Gastroesophageal sphincter (tissue), 4 donors: ENCODE data around the gene HLCS. TPM values are rescaled to one million over a fixed set of nuclear protein-coding genes. Genes with fewer than 3 reads are reported as not detected.

Experiments used
- ATAC-seq: fragments of 150-250 bp; one replicate; pipeline ENCODE4 v1.9.1; 2016; ENCODE audit warnings: mild to moderate bottlenecking, moderate library complexity
- H3K27ac ChIP-seq, 4 donors: fragments of 200-600 bp; sonication (generic) in 3 of 4; 1 replicate in 3 of 4; 2 replicates in 1 of 4; pipeline ENCODE4 v1.5.1; 2016 to 2019
- H3K27me3 ChIP-seq: fragments of 200-600 bp; sonication (generic); one replicate; pipeline ENCODE4 v1.5.1; 2019
- H3K36me3 ChIP-seq, 2 donors: fragments of 200-600 bp; sonication (generic); one replicate each; pipeline ENCODE4 v1.5.1; 2019; ENCODE audit warnings: control low read depth in 1 of 2
- H3K4me1 ChIP-seq, 3 donors: fragments of 200-600 bp; sonication (generic); 1 replicate in 2 of 3; 2 replicates in 1 of 3; pipeline ENCODE4 v1.5.1; 2016 to 2019; ENCODE audit warnings: control low read depth in 2 of 3
- H3K4me3 ChIP-seq, 2 donors: fragments of 200-600 bp; sonication (generic); one replicate each; pipeline ENCODE4 v1.5.1; 2019; ENCODE audit warnings: mild to moderate bottlenecking in 1 of 2, moderate library complexity in 1 of 2
- H3K9me3 ChIP-seq, 3 donors: fragments of 200-600 bp; sonication (generic); one replicate each; pipeline ENCODE4 v1.5.1; 2017 to 2019; ENCODE audit warnings: control low read depth in 2 of 3
- CTCF ChIP-seq, 4 experiments: fragments of 200-600 bp in 2 of 4; fragments of 450-650 bp in 2 of 4; sonication (generic) in 1 of 4; IDR thresholded peaks; one replicate each; pipeline ENCODE4 v1.5.1; 2017 to 2019; ENCODE audit warnings: antibody characterized with exemption in 4 of 4, mild to moderate bottlenecking in 2 of 4, moderate library complexity in 2 of 4
- EP300 ChIP-seq: sonication (generic); formaldehyde crosslinking; IDR thresholded peaks from one replicate; pipeline ENCODE4 v1.6.1; 2017; ENCODE audit warnings: antibody characterized with exemption, mild to moderate bottlenecking
- POLR2A ChIP-seq, 2 donors: fragments of 450-650 bp; IDR thresholded peaks; one replicate each; pipeline ENCODE4 v1.6.1; 2017; ENCODE audit warnings: antibody characterized with exemption in 2 of 2, mild to moderate bottlenecking in 2 of 2, moderate library complexity in 1 of 2
- POLR2AphosphoS5 ChIP-seq: sonication (generic); formaldehyde crosslinking; IDR thresholded peaks from one replicate; pipeline ENCODE4 v1.6.1; 2017; ENCODE audit warnings: antibody characterized with exemption
- WGBS, 2 donors: methylation state at CpG; one replicate each; pipeline ENCODE4 v1.1.5; 2018; ENCODE audit warnings: low coverage in 1 of 2; 5-methylcytosine and 5-hydroxymethylcytosine counted together
- total RNA-seq, 4 donors: library from RNA; depleted of rRNA; stranded (reverse); fragments of >200 nt; gene quantifications; one replicate each; pipeline ENCODE4 v1.1.0, GENCODE V29; 2016

Gene HLCS
- total RNA-seq, 4 donors from 2014 or later = 14.4 to 33.3 (median 24.9) TPM

GRCh38 chr21:36966821-36967768 lies 626 bp upstream of the HLCS start:
- 48 to 49% methylated on average over 6 of the region's 34 CpGs for WGBS, 2 donors
- no peaks in the 10 kb centered on the region for H3K27me3 ChIP-seq
- H3K9me3 ChIP-seq = no peaks in the 10 kb centered on the region
- no peaks in the 10 kb centered on the region for H3K36me3 ChIP-seq
- peaks cover 0 to 24% (median 0%) of the 10 kb centered on the region in 3 donors for H3K4me1 ChIP-seq
- H3K4me3 ChIP-seq = peak overlapping the region; percentile 92 to 95
- H3K27ac ChIP-seq = peak overlapping the region; percentile 82 to 92 (median 90)
- ATAC-seq = peak; percentile 23
- TF ChIP-seq POLR2AphosphoS5 (no peak), EP300 (no peak), CTCF (IDR thresholded peaks at IDR 0.05) (no peak), POLR2A (IDR thresholded peaks at IDR 0.05) (peak in 1 of 2 donors; percentile 9)

- no peaks in the 10 kb centered on the region for H3K27me3 ChIP-seq
- peak overlapping the region; percentile 59 to 92 (median 90) for H3K27ac ChIP-seq
- peaks cover 0 to 24% (median 0%) of the 10 kb centered on the region in 3 donors for H3K4me1 ChIP-seq
- H3K4me3 ChIP-seq = peak overlapping the region; percentile 92 to 95
- WGBS, 2 donors = 75 to 83% methylated on average over 1 to 6 of the region's 10 CpGs
- H3K9me3 ChIP-seq = no peaks in the 10 kb centered on the region
- TF ChIP-seq POLR2A (IDR thresholded peaks at IDR 0.05) = no peak
- no peak for TF ChIP-seq CTCF (IDR thresholded peaks at IDR 0.05)
- TF ChIP-seq POLR2AphosphoS5 = no peak
- TF ChIP-seq EP300 = no peak
- peaks cover 0 to 11% of the 10 kb centered on the region in 2 donors for H3K36me3 ChIP-seq
- ATAC-seq = peak; percentile 23
Measured at GRCh38 chr21:36965720-36966065, 776 bp downstream of the HLCS start.

GRCh38 chr21:36964827-36965719 lies 1.4 kb downstream of the HLCS start:
- Histone ChIP-seq H3K4me1 (peaks cover 0 to 24% (median 0%) of the 10 kb centered on the region in 3 donors), H3K27ac (peak overlapping the region in 1 of 4 donors; percentile 91), H3K4me3 (peak overlapping the region; percentile 92 to 95), H3K27me3 (no peaks in the 10 kb centered on the region), H3K36me3 (peaks cover 0 to 18% of the 10 kb centered on the region in 2 donors), H3K9me3 (no peaks in the 10 kb centered on the region)
- no peak for ATAC-seq
- WGBS, 2 donors = 76 to 100% methylated on average over 4 to 8 of the region's 8 CpGs
- TF ChIP-seq POLR2A (IDR thresholded peaks at IDR 0.05) (no peak), EP300 (no peak), POLR2AphosphoS5 (no peak), CTCF (IDR thresholded peaks at IDR 0.05) (no peak)

- ATAC-seq = no peak
- Histone ChIP-seq H3K4me1 (peaks cover 0 to 24% (median 0%) of the 10 kb centered on the region in 3 donors), H3K9me3 (no peaks in the 10 kb centered on the region), H3K27ac (no peak overlapping the region), H3K4me3 (no peak overlapping the region), H3K36me3 (peaks cover 0 to 24% of the 10 kb centered on the region in 2 donors), H3K27me3 (no peaks in the 10 kb centered on the region)
- TF ChIP-seq POLR2A (IDR thresholded peaks at IDR 0.05) (no peak), CTCF (IDR thresholded peaks at IDR 0.05) (no peak), EP300 (no peak), POLR2AphosphoS5 (no peak)
- 84 to 88% methylated on average over 3 to 4 of the region's 4 CpGs for WGBS, 2 donors
Measured at GRCh38 chr21:36964398-36964797, 2.1 kb downstream of the HLCS start.
